ENCODE measurements around the gene TUBD1. TPM values are rescaled to one million over a fixed set of nuclear protein-coding genes. Genes with fewer than 3 reads are reported as not detected.

Gene TUBD1
- total and polyA plus RNA-seq, 2 of the 13 experiments (the other 11 are each of a cell fraction or from before 2014, with no cell fraction given): 18.2 to 25.9 TPM

- Histone ChIP-seq H3K27me3 (ENCODE audit: control insufficient read depth in 1 of 2, insufficient read depth in 2 of 2, low read length in 2 of 2) (no peaks in the 10 kb centered on the region), H3K36me3 (replicated peaks in 1 of 2; ENCODE audit: control insufficient read depth in 1 of 2, insufficient read depth in 2 of 2, low read length in 2 of 2) (peaks cover 2 to 14% of the 10 kb centered on the region in 2 experiments; a peak in 3 of 5 replicates), H3K4me1 (ENCODE audit: insufficient read depth, low read length) (peaks cover 33% of the 10 kb centered on the region), H3K4me3 (replicated peaks in 1 of 3; ENCODE audit: insufficient read depth in 1 of 3, low read depth in 2 of 3, low read length in 3 of 3) (no peak overlapping the region), H2AFZ (ENCODE audit: low read length) (no peak overlapping the region), H4K20me1 (ENCODE audit: insufficient read depth, low read length) (peaks cover 10% of the 10 kb centered on the region; the same call in 1 of the 2 replicates), H3K9me3 (ENCODE audit: low read length) (no peaks in the 10 kb centered on the region), H3K27ac (ENCODE audit: extremely low read length, insufficient read depth, low read length) (no peak overlapping the region), H3K4me2 (ENCODE audit: low read depth, low read length) (no peak overlapping the region), H3K9ac (ENCODE audit: insufficient read depth, low read depth, low read length) (no peak overlapping the region), H3K79me2 (ENCODE audit: insufficient read depth, low read length) (peaks cover 88% of the 10 kb centered on the region)
- DNase-seq (ENCODE audit: low spot score): no peak
- ATAC-seq: no peak
- ChIA-PET CTCF (ENCODE audit: low intra/inter-chr PET ratio, low total read pairs) (no interaction called here), POLR2A (no interaction called here)
- FAIRE-seq: no peak
- BruUV-seq (replicated peaks): no TSS peak
- in situ Hi-C loops (cut with HindIII; ENCODE audit: extremely low pct_ligation_motif_present, low pct_unique_long_range_greater_than_20kb) (no loop called here), intact Hi-C loops (cut with micrococcal nuclease; ENCODE audit: unreplicated experiment) (no loop called here)
- TF ChIP-seq, protein P1, sequence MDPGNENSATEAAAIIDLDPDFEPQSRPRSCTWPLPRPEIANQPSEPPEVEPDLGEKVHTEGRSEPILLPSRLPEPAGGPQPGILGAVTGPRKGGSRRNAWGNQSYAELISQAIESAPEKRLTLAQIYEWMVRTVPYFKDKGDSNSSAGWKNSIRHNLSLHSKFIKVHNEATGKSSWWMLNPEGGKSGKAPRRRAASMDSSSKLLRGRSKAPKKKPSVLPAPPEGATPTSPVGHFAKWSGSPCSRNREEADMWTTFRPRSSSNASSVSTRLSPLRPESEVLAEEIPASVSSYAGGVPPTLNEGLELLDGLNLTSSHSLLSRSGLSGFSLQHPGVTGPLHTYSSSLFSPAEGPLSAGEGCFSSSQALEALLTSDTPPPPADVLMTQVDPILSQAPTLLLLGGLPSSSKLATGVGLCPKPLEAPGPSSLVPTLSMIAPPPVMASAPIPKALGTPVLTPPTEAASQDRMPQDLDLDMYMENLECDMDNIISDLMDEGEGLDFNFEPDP (CRISPR knock-in tag; conservative IDR thresholded peaks at IDR 0.05): 0 out of 2 replicates have a peak, but pooled peaks have one; percentile 71
- TF ChIP-seq GFI1 (CRISPR knock-in tag; IDR thresholded peaks at IDR 0.05; ENCODE audit: borderline replicate concordance): no peak
- WGBS (ENCODE audit: low lambda C conversion rate): 92% methylated on average over 5 of the region's 5 CpGs
Measured at GRCh38 chr17:59899099-59899498, 6.4 kb upstream of the TUBD1 start.

DNA sequence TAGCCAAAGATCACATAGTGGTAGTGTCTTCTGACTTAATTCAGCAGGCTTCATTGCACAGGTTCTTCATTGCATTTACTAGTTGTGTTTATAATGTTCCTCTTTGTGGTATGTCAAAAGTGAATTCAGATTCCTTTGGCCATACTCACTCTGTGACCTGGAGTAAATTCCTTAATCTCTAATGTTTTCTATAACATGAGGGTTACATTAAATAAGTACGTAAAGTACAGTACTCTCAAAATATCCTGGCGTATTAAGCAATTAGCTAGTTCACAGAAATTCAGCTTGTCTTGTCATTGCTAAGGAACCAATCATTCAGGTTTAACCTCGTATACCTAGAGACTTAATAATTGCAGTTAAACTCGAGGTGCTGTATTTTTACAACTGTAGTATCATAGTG lies 4.3 kb upstream of the TUBD1 start:
- Histone ChIP-seq H2AFZ (ENCODE audit: low read length) (no peak overlapping the region), H3K4me2 (ENCODE audit: low read depth, low read length) (no peak overlapping the region), H3K36me3 (replicated peaks in 1 of 2; ENCODE audit: control insufficient read depth in 1 of 2, insufficient read depth in 2 of 2, low read length in 2 of 2) (peaks cover 2 to 11% of the 10 kb centered on the region in 2 experiments; a peak in 3 of 5 replicates), H3K27me3 (ENCODE audit: control insufficient read depth in 1 of 2, insufficient read depth in 2 of 2, low read length in 2 of 2) (no peaks in the 10 kb centered on the region; a peak in 1 of 5 replicates), H3K27ac (ENCODE audit: extremely low read length, insufficient read depth, low read length) (no peak overlapping the region), H3K4me1 (ENCODE audit: insufficient read depth, low read length) (peaks cover 37% of the 10 kb centered on the region), H3K9ac (ENCODE audit: insufficient read depth, low read depth, low read length) (no peak overlapping the region), H3K4me3 (replicated peaks in 1 of 3; ENCODE audit: insufficient read depth in 1 of 3, low read depth in 2 of 3, low read length in 3 of 3) (no peak overlapping the region), H3K79me2 (ENCODE audit: insufficient read depth, low read length) (peaks cover 87% of the 10 kb centered on the region), H4K20me1 (ENCODE audit: insufficient read depth, low read length) (peaks cover 15% of the 10 kb centered on the region; the same call in 1 of the 2 replicates), H3K9me3 (ENCODE audit: low read length) (no peaks in the 10 kb centered on the region)
- DNase-seq (ENCODE audit: low spot score) (no peak), FAIRE-seq (no peak), ATAC-seq (no peak)
- 88% methylated on average over 4 of the region's 4 CpGs for WGBS (ENCODE audit: low lambda C conversion rate)
- in situ Hi-C loops (cut with HindIII; ENCODE audit: extremely low pct_ligation_motif_present, low pct_unique_long_range_greater_than_20kb): no loop called here
- TSS peak; percentile 14 for BruUV-seq (replicated peaks)
- intact Hi-C loops (cut with micrococcal nuclease; ENCODE audit: unreplicated experiment): no loop called here
- TF ChIP-seq TOPORS (CRISPR knock-in tag; IDR thresholded peaks at IDR 0.05) (no peak), SMYD3 (CRISPR knock-in tag; IDR thresholded peaks at IDR 0.05) (no peak), RAD21 (CRISPR knock-in tag; IDR thresholded peaks at IDR 0.05) (no peak), CHCHD3 (CRISPR knock-in tag; IDR thresholded peaks at IDR 0.05) (no peak), KLF11 (CRISPR knock-in tag; IDR thresholded peaks at IDR 0.05) (no peak), KLF13 (CRISPR knock-in tag; IDR thresholded peaks at IDR 0.05) (no peak), TGIF2 (CRISPR knock-in tag; IDR thresholded peaks at IDR 0.05) (no peak), ZNF598 (CRISPR knock-in tag; IDR thresholded peaks at IDR 0.05; ENCODE audit: borderline replicate concordance) (no peak)
- TF ChIP-seq, protein P2, sequence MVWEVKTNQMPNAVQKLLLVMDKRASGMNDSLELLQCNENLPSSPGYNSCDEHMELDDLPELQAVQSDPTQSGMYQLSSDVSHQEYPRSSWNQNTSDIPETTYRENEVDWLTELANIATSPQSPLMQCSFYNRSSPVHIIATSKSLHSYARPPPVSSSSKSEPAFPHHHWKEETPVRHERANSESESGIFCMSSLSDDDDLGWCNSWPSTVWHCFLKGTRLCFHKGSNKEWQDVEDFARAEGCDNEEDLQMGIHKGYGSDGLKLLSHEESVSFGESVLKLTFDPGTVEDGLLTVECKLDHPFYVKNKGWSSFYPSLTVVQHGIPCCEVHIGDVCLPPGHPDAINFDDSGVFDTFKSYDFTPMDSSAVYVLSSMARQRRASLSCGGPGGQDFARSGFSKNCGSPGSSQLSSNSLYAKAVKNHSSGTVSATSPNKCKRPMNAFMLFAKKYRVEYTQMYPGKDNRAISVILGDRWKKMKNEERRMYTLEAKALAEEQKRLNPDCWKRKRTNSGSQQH (CRISPR knock-in tag; IDR thresholded peaks at IDR 0.05; ENCODE audit: low read depth): no peak
- ChIA-PET POLR2A (interaction anchor here (0.6 kb wide), 1 partner anchor 31 kb away, joined by 3 read pairs; no protein-coding TSS in a partner anchor), CTCF (ENCODE audit: low intra/inter-chr PET ratio, low total read pairs) (no interaction called here)
